H9 (cell line): ENCODE measurements around the gene DIAPH2. TPM values are rescaled to one million over a fixed set of nuclear protein-coding genes. Genes with fewer than 3 reads are reported as not detected.

Source experiments
- DNase-seq: peaks from one replicate; pipeline ENCODE4 v3.0.0-alpha.2; 2017
- H2AFZ ChIP-seq: one replicate; pipeline ENCODE4 v1.6.1; 2013; ENCODE audit warnings: mild to moderate bottlenecking, low read length, control low read depth, moderate library complexity
- H2AK5ac ChIP-seq: 2 replicates; pipeline ENCODE4 v1.6.1; 2013; ENCODE audit warnings: low read length, control low read depth, mixed read lengths; ENCODE audit not compliant: insufficient read length
- H2BK120ac ChIP-seq: one replicate; pipeline ENCODE4 v1.6.1; 2013; ENCODE audit warnings: low read depth, mild to moderate bottlenecking, low read length, control low read depth, inconsistent platforms; ENCODE audit not compliant: poor library complexity, severe bottlenecking
- H2BK12ac ChIP-seq: 2 replicates; pipeline ENCODE4 v1.6.1; 2013; ENCODE audit warnings: low read length, control low read depth, mixed read lengths, low read depth; ENCODE audit not compliant: insufficient read length
- H2BK15ac ChIP-seq: 2 replicates; pipeline ENCODE4 v1.6.1; 2013; ENCODE audit warnings: low read depth, low read length, control low read depth
- H2BK20ac ChIP-seq: one replicate; pipeline ENCODE4 v1.6.1; 2013; ENCODE audit warnings: low read depth, mild to moderate bottlenecking, low read length, control low read depth, inconsistent platforms; ENCODE audit not compliant: poor library complexity, severe bottlenecking
- H2BK5ac ChIP-seq: 2 replicates; pipeline ENCODE4 v1.6.1; 2013; ENCODE audit warnings: low read length, control low read depth, mixed read lengths; ENCODE audit not compliant: insufficient read length
- H3K14ac ChIP-seq: 2 replicates; pipeline ENCODE4 v1.6.1; 2013; ENCODE audit warnings: low read length, control low read depth; ENCODE audit not compliant: insufficient read depth
- H3K18ac ChIP-seq: 2 replicates; pipeline ENCODE4 v1.6.1; 2013; ENCODE audit warnings: low read depth, mild to moderate bottlenecking, mixed read lengths, low read length, control low read depth; ENCODE audit not compliant: insufficient read length
- H3K23ac ChIP-seq: 2 replicates; pipeline ENCODE4 v1.6.1; 2013; ENCODE audit warnings: low read length, control low read depth, mixed read lengths, low read depth; ENCODE audit not compliant: insufficient read length
- H3K23me2 ChIP-seq: 2 replicates; pipeline ENCODE4 v1.6.1; 2013; ENCODE audit warnings: low read depth, mild to moderate bottlenecking, mixed read lengths, low read length, control low read depth; ENCODE audit not compliant: insufficient read length, poor library complexity, severe bottlenecking
- H3K27ac ChIP-seq: 2 replicates; pipeline ENCODE4 v1.5.1; 2013; ENCODE audit warnings: low read length, control low read depth, mixed read lengths, low read depth; ENCODE audit not compliant: insufficient read length
- H3K27me3 ChIP-seq: 2 replicates; pipeline ENCODE4 v1.6.1; 2013; ENCODE audit warnings: low read length, control low read depth, inconsistent platforms; ENCODE audit not compliant: insufficient read depth
- H3K4ac ChIP-seq: 2 replicates; pipeline ENCODE4 v1.6.1; 2013; ENCODE audit warnings: low read depth, mild to moderate bottlenecking, control low read depth, inconsistent platforms, low read length, moderate library complexity
- H3K4me1 ChIP-seq: 2 replicates; pipeline ENCODE4 v1.6.1; 2013; ENCODE audit warnings: low read length, control low read depth, inconsistent platforms; ENCODE audit not compliant: insufficient read depth
- H3K4me2 ChIP-seq: 2 replicates; pipeline ENCODE4 v1.6.1; 2013; ENCODE audit warnings: low read length, control low read depth, mixed read lengths; ENCODE audit not compliant: insufficient read length, insufficient read depth
- H3K56ac ChIP-seq: 2 replicates; pipeline ENCODE4 v1.6.1; 2013; ENCODE audit warnings: low read depth, mild to moderate bottlenecking, mixed read lengths, low read length, control low read depth; ENCODE audit not compliant: insufficient read length
- H3K79me1 ChIP-seq: 2 replicates; pipeline ENCODE4 v1.6.1; 2013; ENCODE audit warnings: low read depth, mild to moderate bottlenecking, moderate library complexity, low read length, control low read depth, inconsistent platforms; ENCODE audit not compliant: insufficient read depth, poor library complexity, severe bottlenecking
- H3K79me2 ChIP-seq: 2 replicates; pipeline ENCODE4 v1.6.1; 2013; ENCODE audit warnings: low read length, control low read depth, inconsistent platforms; ENCODE audit not compliant: insufficient read depth
- H3K9ac ChIP-seq: 2 replicates; pipeline ENCODE4 v1.6.1; 2013; ENCODE audit warnings: low read length, control low read depth, mixed read lengths; ENCODE audit not compliant: insufficient read length; ENCODE audit errors: extremely low read depth
- H3K9me3 ChIP-seq: one replicate; pipeline ENCODE4 v1.6.1; 2013; ENCODE audit warnings: low read depth, low read length, inconsistent platforms; ENCODE audit not compliant: control insufficient read depth
- H3T11ph ChIP-seq: one replicate; pipeline ENCODE4 v1.6.1; 2013; ENCODE audit warnings: mild to moderate bottlenecking, low read length, control low read depth, inconsistent platforms
- H4K20me1 ChIP-seq: one replicate; pipeline ENCODE4 v1.6.1; 2013; ENCODE audit not compliant: control insufficient read depth, insufficient read length, insufficient read depth
- H4K5ac ChIP-seq: 2 replicates; pipeline ENCODE4 v1.6.1; 2013; ENCODE audit warnings: low read depth, mild to moderate bottlenecking, mixed read lengths, low read length, control low read depth; ENCODE audit not compliant: insufficient read length
- H4K8ac ChIP-seq: replicated peaks from 2 replicates; pipeline ENCODE4 v1.6.1; 2013; ENCODE audit warnings: low read length, control low read depth, mixed read lengths, low read depth; ENCODE audit not compliant: insufficient read length
- H4K91ac ChIP-seq: 2 replicates; pipeline ENCODE4 v1.6.1; 2013; ENCODE audit warnings: low read depth, mild to moderate bottlenecking, moderate library complexity, mixed read lengths, low read length, control low read depth; ENCODE audit not compliant: insufficient read length
- H3K27ac Mint-ChIP-seq, 3 experiments: 2 replicates in 2 of 3; 3 replicates in 1 of 3; pipeline ENCODE4 v1.8.0; 2020 to 2021; ENCODE audit warnings: mixed read lengths in 3 of 3, mild to moderate bottlenecking in 1 of 3, moderate library complexity in 1 of 3
- H3K27me3 Mint-ChIP-seq: 2 replicates; pipeline ENCODE4 v1.8.0; 2021; ENCODE audit warnings: low read depth, mild to moderate bottlenecking, moderate library complexity, mixed read lengths
- H3K36me3 Mint-ChIP-seq, 3 experiments: 2 replicates in 2 of 3; 3 replicates in 1 of 3; pipeline ENCODE4 v1.8.0; 2020 to 2021; ENCODE audit warnings: low read depth in 3 of 3, mixed read lengths in 3 of 3; ENCODE audit not compliant: insufficient read depth in 1 of 3
- H3K4me1 Mint-ChIP-seq, 2 experiments: 2 replicates each; pipeline ENCODE4 v1.8.0; 2020; ENCODE audit warnings: mixed read lengths in 2 of 2
- H3K4me3 Mint-ChIP-seq, 2 experiments: 2 replicates in 1 of 2; 3 replicates in 1 of 2; pipeline ENCODE4 v1.8.0; 2020 to 2021; ENCODE audit warnings: mild to moderate bottlenecking in 2 of 2, mixed read lengths in 2 of 2, moderate library complexity in 1 of 2
- H3K9me3 Mint-ChIP-seq, 2 experiments: 2 replicates in 1 of 2; 3 replicates in 1 of 2; pipeline ENCODE4 v1.8.0; 2020; ENCODE audit warnings: mild to moderate bottlenecking in 2 of 2, mixed read lengths in 2 of 2, moderate library complexity in 1 of 2
- CTCF ChIP-seq: fragments of 200-600 bp; sonication (generic); conservative IDR thresholded peaks from 3 replicates; pipeline ENCODE4 v1.8.0; 2021; ENCODE audit warnings: antibody characterized with exemption, mild to moderate bottlenecking
- WGBS: extraction: QIAGEN DNeasy Blood & Tissue Kit; methylation state at CpG from one replicate; pipeline ENCODE4 v1.1.7; 2013; ENCODE audit warnings: missing lambda C conversion rate, low lambda C conversion rate, mixed read lengths; ENCODE audit not compliant: insufficient read length; ENCODE audit errors: extremely low coverage; 5-methylcytosine and 5-hydroxymethylcytosine counted together
- total RNA-seq: library from RNA; stranded (reverse); gene quantifications from 2 replicates; pipeline ENCODE4 v1.2.1, GENCODE V29; 2021

The DIAPH2 gene
- total RNA-seq, 1 experiment from 2014 or later = 45.4 TPM

GRCh38 chrX:97602465-97603258 is 918.0 kb downstream of the DIAPH2 start:
- Histone ChIP-seq H2BK15ac (no peak overlapping the region), H4K5ac (no peak overlapping the region), H3K4me2 (no peak overlapping the region), H2AFZ (no peak overlapping the region), H3K56ac (no peak overlapping the region), H4K91ac (no peak overlapping the region), H3T11ph (no peak overlapping the region), H3K23ac (no peak overlapping the region), H3K18ac (no peak overlapping the region), H3K14ac (no peak overlapping the region), H2BK12ac (no peak overlapping the region), H2BK20ac (no peak overlapping the region), H4K8ac (no peak overlapping the region), H2AK5ac (no peak overlapping the region), H2BK120ac (no peak overlapping the region), H3K23me2 (no peaks in the 10 kb centered on the region), H3K9me3 (no peaks in the 10 kb centered on the region), H3K27ac (no peak overlapping the region), H3K9ac (no peak overlapping the region), H3K79me1 (no peaks in the 10 kb centered on the region), H3K4ac (no peak overlapping the region), H3K27me3 (no peaks in the 10 kb centered on the region), H3K4me1 (peaks cover 3% of the 10 kb centered on the region; the same call in 1 of the 2 replicates), H3K79me2 (no peaks in the 10 kb centered on the region), H2BK5ac (no peak overlapping the region), H4K20me1 (no peaks in the 10 kb centered on the region)
- Mint-ChIP-seq H3K9me3 (peaks cover 0 to 3% of the 10 kb centered on the region in 2 experiments; a peak in 2 of 5 replicates), H3K4me3 (no peak overlapping the region), H3K27ac (peak overlapping the region in 1 of 3 experiments; percentile 78; a peak in 1 of 7 replicates), H3K36me3 (peaks cover 8 to 15% (median 10%) of the 10 kb centered on the region in 3 experiments; a peak in 6 of 7 replicates), H3K27me3 (no peaks in the 10 kb centered on the region), H3K4me1 (peaks cover 37 to 41% of the 10 kb centered on the region in 2 experiments)
- no peak for TF ChIP-seq CTCF
- no peak for DNase-seq
- WGBS = no CpG with 5 or more reads among the region's 3 CpGs
